ENCODE measurements around the gene IPO11.

DNA sequence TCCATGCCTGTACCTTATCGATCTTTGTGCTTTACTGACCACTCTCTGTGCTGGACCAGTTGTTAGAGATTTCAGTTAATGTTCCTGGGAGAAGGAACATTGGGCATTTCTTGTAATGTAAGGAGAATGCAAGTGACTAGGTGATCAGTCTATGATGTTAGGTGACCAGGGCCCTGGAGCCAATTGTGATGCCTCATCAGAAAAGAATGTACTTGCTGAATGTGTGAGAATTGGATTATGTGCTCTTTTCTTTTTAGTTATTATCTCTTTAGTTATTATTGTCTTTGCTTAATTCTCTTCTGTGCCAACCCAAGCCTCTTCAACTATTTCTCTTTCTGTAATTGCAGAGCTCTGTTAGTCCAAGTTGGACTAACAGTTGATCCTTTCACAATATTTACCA lies 258.9 kb downstream of the IPO11 start:
- TF ChIP-seq U2AF2 (IDR thresholded peaks at IDR 0.05; ENCODE audit: low read depth, low read length) (no peak), ZFP82 (CRISPR knock-in tag; IDR thresholded peaks at IDR 0.05; ENCODE audit: borderline replicate concordance) (no peak), NFYB (CRISPR knock-in tag; IDR thresholded peaks at IDR 0.05) (no peak), EZH2 (conservative IDR thresholded peaks at IDR 0.05; ENCODE audit: low read depth, low read length) (no peak), ZNF3 (CRISPR knock-in tag; IDR thresholded peaks at IDR 0.05) (no peak), ZNF546 (CRISPR knock-in tag; conservative IDR thresholded peaks at IDR 0.05) (no peak), POLR2A (IDR thresholded peaks at IDR 0.05; ENCODE audit: insufficient read depth in 1 of 2, low read depth in 2 of 2, low read length in 2 of 2) (no peak)
- TF ChIP-seq, protein P1, sequence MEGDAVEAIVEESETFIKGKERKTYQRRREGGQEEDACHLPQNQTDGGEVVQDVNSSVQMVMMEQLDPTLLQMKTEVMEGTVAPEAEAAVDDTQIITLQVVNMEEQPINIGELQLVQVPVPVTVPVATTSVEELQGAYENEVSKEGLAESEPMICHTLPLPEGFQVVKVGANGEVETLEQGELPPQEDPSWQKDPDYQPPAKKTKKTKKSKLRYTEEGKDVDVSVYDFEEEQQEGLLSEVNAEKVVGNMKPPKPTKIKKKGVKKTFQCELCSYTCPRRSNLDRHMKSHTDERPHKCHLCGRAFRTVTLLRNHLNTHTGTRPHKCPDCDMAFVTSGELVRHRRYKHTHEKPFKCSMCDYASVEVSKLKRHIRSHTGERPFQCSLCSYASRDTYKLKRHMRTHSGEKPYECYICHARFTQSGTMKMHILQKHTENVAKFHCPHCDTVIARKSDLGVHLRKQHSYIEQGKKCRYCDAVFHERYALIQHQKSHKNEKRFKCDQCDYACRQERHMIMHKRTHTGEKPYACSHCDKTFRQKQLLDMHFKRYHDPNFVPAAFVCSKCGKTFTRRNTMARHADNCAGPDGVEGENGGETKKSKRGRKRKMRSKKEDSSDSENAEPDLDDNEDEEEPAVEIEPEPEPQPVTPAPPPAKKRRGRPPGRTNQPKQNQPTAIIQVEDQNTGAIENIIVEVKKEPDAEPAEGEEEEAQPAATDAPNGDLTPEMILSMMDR (CRISPR knock-in tag; IDR thresholded peaks at IDR 0.05), result no peak

Data from HepG2 (cell line).